Neural cell (in vitro differentiated cells): Measurements from ENCODE around the gene AGPAT3. TPM values are rescaled to one million over a fixed set of nuclear protein-coding genes. Genes with fewer than 3 reads are reported as not detected.

Experiments used
- H2AFZ ChIP-seq: fragments of 200-600, 300-800 bp; sonication (generic), shearing (Covaris generic); 2 replicates; pipeline ENCODE4 v1.6.0; 2014; ENCODE audit warnings: low read depth, mild to moderate bottlenecking, antibody characterized with exemption, low read length, moderate library complexity
- H3F3A ChIP-seq: fragments of 200-600 bp; shearing (Covaris generic); 2 replicates; pipeline ENCODE4 v1.6.1; 2016; ENCODE audit warnings: mild to moderate bottlenecking, moderate library complexity, mixed read lengths, antibody characterized with exemption, low read length; ENCODE audit not compliant: insufficient read depth, poor library complexity, severe bottlenecking
- H3K27ac ChIP-seq: fragments of 200-600, 300-800 bp; sonication (generic), shearing (Covaris generic); 2 replicates; pipeline ENCODE4 v1.5.1; 2014; ENCODE audit warnings: mild to moderate bottlenecking, low read length, moderate library complexity
- H3K27me3 ChIP-seq: fragments of 300-800, 200-600 bp; sonication (generic), shearing (Covaris generic); 2 replicates; pipeline ENCODE4 v1.6.0; 2014; ENCODE audit warnings: mild to moderate bottlenecking, low read depth, low read length, moderate library complexity; ENCODE audit not compliant: insufficient read depth
- H3K36me3 ChIP-seq: fragments of 300-800, 200-600 bp; sonication (generic), shearing (Covaris generic); 2 replicates; pipeline ENCODE4 v1.5.1; 2014; ENCODE audit warnings: mild to moderate bottlenecking, antibody characterized with exemption, low read length, moderate library complexity; ENCODE audit not compliant: insufficient read depth
- H3K4me2 ChIP-seq: fragments of 300-800, 200-600 bp; sonication (generic), shearing (Covaris generic); 2 replicates; pipeline ENCODE4 v1.6.0; 2014; ENCODE audit warnings: mild to moderate bottlenecking, low read length
- H3K4me3 ChIP-seq: fragments of 300-800, 200-600 bp; sonication (generic), shearing (Covaris generic); 2 replicates; pipeline ENCODE4 v1.5.1; 2014; ENCODE audit warnings: mild to moderate bottlenecking, low read length, moderate library complexity
- H3K79me2 ChIP-seq: fragments of 200-600 bp; shearing (Covaris generic); replicated peaks from 2 replicates; pipeline ENCODE4 v1.6.0; 2014; ENCODE audit warnings: mild to moderate bottlenecking, low read length, moderate library complexity; ENCODE audit not compliant: insufficient read depth
- H3K9ac ChIP-seq: fragments of 300-800, 200-600 bp; sonication (generic), shearing (Covaris generic); 2 replicates; pipeline ENCODE4 v1.6.1; 2016; ENCODE audit warnings: mild to moderate bottlenecking, low read length, mixed read lengths
- H3K9me2 ChIP-seq: fragments of 200-600 bp; shearing (Covaris generic); 2 replicates; pipeline ENCODE4 v1.6.1; 2016; ENCODE audit warnings: mild to moderate bottlenecking, low read length, mixed read lengths; ENCODE audit not compliant: insufficient read depth
- H3K9me3 ChIP-seq: fragments of 200-600, 300-800 bp; sonication (generic), shearing (Covaris generic); 2 replicates; pipeline ENCODE4 v1.6.1; 2016; ENCODE audit warnings: mild to moderate bottlenecking, mixed run types, low read length, moderate library complexity, mixed read lengths
- H4K20me1 ChIP-seq: fragments of 200-600 bp; shearing (Covaris generic); 2 replicates; pipeline ENCODE4 v1.6.1; 2016; ENCODE audit warnings: mild to moderate bottlenecking, mixed run types; ENCODE audit not compliant: insufficient read depth
- EP300 ChIP-seq: fragments of 450-650 bp; conservative IDR thresholded peaks from 2 replicates; pipeline ENCODE4 v1.6.1; 2014; ENCODE audit warnings: antibody characterized with exemption, mild to moderate bottlenecking, moderate library complexity; ENCODE audit not compliant: poor library complexity, severe bottlenecking
- EZH2 ChIP-seq: fragments of 200-600, 300-800 bp; shearing (Covaris generic), sonication (generic); IDR thresholded peaks from 2 replicates; pipeline ENCODE4 v1.6.1; 2014; ENCODE audit warnings: antibody characterized with exemption, low read length, borderline replicate concordance, mild to moderate bottlenecking; ENCODE audit not compliant: insufficient read depth, poor library complexity, severe bottlenecking
- MXI1 ChIP-seq: fragments of 450-650 bp; conservative IDR thresholded peaks from 2 replicates; pipeline ENCODE4 v1.6.1; 2014; ENCODE audit warnings: antibody characterized with exemption, mild to moderate bottlenecking; ENCODE audit not compliant: poor library complexity, severe bottlenecking
- POLR2AphosphoS5 ChIP-seq: IDR thresholded peaks from 2 replicates; pipeline ENCODE4 v1.6.1; 2012
- RAD21 ChIP-seq: fragments of 450-650 bp; conservative IDR thresholded peaks from 2 replicates; pipeline ENCODE4 v1.6.1; 2014; ENCODE audit warnings: antibody characterized with exemption, mild to moderate bottlenecking, moderate library complexity
- SMC3 ChIP-seq: fragments of 450-650 bp; conservative IDR thresholded peaks from 2 replicates; pipeline ENCODE4 v1.6.1; 2014; ENCODE audit warnings: antibody characterized with exemption, mild to moderate bottlenecking, moderate library complexity; ENCODE audit not compliant: poor library complexity
- TAF1 ChIP-seq: IDR thresholded peaks from 2 replicates; pipeline ENCODE4 v1.6.1; 2012; ENCODE audit warnings: low read depth
- polyA plus RNA-seq: library from polyadenylated mRNA; depleted of rRNA; stranded (reverse); fragments of >200 nt; gene quantifications from 2 replicates; pipeline ENCODE4 v1.2.3, GENCODE V29; 2014
- TF ChIP-seq, protein P1 (sequence below): fragments of 450-650 bp; IDR thresholded peaks from 2 replicates; pipeline ENCODE4 v1.5.1; 2014; ENCODE audit warnings: antibody characterized with exemption, mild to moderate bottlenecking, moderate library complexity; ENCODE audit not compliant: poor library complexity, severe bottlenecking
- TF ChIP-seq, protein P2 (sequence below): IDR thresholded peaks from 2 replicates; pipeline ENCODE4 v1.6.1; 2012; ENCODE audit warnings: borderline replicate concordance

The AGPAT3 gene
- polyA plus RNA-seq, 1 donor from 2014 or later: 8.4 TPM

DNA sequence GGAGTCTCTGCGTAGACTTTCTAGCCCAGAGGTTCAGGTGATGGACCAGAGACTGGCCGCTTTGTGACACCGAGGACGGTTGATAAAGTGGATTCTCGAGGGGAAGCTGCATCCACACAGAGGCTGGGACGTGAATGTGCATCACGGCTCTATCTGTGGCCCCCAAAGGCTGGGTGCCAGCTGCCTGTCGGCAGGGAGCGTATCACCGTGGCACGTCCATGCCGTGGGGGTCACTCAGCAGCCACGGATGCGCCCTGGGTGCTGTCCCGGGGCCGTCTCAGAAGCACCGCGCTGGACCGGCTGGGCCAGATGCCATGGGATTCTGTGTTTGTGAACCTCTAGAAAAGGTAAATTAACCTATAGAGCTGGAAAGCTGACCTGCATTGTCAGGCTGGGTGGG lies 89.9 kb downstream of the AGPAT3 start:
- H3K27me3 ChIP-seq: no peaks in the 10 kb centered on the region
- H4K20me1 ChIP-seq: no peaks in the 10 kb centered on the region
- no peaks in the 10 kb centered on the region for H3F3A ChIP-seq
- no peak overlapping the region for H3K4me2 ChIP-seq
- no peaks in the 10 kb centered on the region for H3K9me3 ChIP-seq
- H3K27ac ChIP-seq: no peak overlapping the region
- no peak for TF ChIP-seq POLR2AphosphoS5
- TF ChIP-seq EZH2: no peak
- no peak for TF ChIP-seq MXI1
- no peak for TF ChIP-seq EP300
- no peak for TF ChIP-seq RAD21
- TF ChIP-seq, protein P1, sequence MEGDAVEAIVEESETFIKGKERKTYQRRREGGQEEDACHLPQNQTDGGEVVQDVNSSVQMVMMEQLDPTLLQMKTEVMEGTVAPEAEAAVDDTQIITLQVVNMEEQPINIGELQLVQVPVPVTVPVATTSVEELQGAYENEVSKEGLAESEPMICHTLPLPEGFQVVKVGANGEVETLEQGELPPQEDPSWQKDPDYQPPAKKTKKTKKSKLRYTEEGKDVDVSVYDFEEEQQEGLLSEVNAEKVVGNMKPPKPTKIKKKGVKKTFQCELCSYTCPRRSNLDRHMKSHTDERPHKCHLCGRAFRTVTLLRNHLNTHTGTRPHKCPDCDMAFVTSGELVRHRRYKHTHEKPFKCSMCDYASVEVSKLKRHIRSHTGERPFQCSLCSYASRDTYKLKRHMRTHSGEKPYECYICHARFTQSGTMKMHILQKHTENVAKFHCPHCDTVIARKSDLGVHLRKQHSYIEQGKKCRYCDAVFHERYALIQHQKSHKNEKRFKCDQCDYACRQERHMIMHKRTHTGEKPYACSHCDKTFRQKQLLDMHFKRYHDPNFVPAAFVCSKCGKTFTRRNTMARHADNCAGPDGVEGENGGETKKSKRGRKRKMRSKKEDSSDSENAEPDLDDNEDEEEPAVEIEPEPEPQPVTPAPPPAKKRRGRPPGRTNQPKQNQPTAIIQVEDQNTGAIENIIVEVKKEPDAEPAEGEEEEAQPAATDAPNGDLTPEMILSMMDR: no peak
- H3K9me2 ChIP-seq: no peaks in the 10 kb centered on the region
- H3K4me3 ChIP-seq: no peak overlapping the region
- no peaks in the 10 kb centered on the region for H3K36me3 ChIP-seq
- H3K79me2 ChIP-seq: no peaks in the 10 kb centered on the region
- H3K9ac ChIP-seq: no peak overlapping the region
- H2AFZ ChIP-seq: no peak overlapping the region

DNA sequence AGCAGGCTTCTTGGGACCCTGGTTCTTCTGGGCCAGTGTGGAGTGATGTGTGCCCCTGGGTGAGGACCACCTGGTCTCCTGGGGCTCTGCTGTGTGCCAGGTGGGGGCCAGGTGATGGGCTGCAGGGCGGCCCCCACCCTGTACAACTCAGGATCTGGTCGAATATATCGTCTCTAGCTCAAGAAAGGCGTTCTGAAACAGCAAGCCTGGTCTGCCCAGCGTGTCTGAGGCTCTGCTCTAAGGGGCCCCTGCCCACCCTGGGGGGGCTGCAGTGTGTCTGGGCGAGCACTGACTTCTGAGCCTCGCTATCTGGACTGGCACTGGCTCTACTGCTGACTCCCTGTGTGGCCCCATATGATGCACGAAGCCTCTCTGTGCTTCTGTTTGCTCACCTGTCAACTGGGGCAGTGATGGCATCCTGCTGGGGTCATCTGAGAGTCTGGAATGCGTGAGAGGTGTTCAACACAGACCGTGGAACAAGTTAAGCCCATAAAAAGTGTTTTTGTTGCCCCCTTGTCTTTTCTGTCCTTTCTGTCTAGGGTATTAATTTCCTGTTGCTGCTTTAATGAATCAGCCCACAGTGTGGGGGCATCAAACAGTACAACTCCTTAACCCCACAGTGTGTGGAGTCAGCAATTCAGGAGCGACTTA lies 91.1 kb downstream of the AGPAT3 start:
- H3K9ac ChIP-seq: no peak overlapping the region
- H3K9me2 ChIP-seq: no peaks in the 10 kb centered on the region
- no peaks in the 10 kb centered on the region for H3K36me3 ChIP-seq
- H3K4me2 ChIP-seq: no peak overlapping the region
- no peaks in the 10 kb centered on the region for H3K27me3 ChIP-seq
- no peak overlapping the region for H3K4me3 ChIP-seq
- H3K9me3 ChIP-seq: no peaks in the 10 kb centered on the region
- TF ChIP-seq, protein P2, sequence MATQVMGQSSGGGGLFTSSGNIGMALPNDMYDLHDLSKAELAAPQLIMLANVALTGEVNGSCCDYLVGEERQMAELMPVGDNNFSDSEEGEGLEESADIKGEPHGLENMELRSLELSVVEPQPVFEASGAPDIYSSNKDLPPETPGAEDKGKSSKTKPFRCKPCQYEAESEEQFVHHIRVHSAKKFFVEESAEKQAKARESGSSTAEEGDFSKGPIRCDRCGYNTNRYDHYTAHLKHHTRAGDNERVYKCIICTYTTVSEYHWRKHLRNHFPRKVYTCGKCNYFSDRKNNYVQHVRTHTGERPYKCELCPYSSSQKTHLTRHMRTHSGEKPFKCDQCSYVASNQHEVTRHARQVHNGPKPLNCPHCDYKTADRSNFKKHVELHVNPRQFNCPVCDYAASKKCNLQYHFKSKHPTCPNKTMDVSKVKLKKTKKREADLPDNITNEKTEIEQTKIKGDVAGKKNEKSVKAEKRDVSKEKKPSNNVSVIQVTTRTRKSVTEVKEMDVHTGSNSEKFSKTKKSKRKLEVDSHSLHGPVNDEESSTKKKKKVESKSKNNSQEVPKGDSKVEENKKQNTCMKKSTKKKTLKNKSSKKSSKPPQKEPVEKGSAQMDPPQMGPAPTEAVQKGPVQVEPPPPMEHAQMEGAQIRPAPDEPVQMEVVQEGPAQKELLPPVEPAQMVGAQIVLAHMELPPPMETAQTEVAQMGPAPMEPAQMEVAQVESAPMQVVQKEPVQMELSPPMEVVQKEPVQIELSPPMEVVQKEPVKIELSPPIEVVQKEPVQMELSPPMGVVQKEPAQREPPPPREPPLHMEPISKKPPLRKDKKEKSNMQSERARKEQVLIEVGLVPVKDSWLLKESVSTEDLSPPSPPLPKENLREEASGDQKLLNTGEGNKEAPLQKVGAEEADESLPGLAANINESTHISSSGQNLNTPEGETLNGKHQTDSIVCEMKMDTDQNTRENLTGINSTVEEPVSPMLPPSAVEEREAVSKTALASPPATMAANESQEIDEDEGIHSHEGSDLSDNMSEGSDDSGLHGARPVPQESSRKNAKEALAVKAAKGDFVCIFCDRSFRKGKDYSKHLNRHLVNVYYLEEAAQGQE: no peak
- TF ChIP-seq RAD21 (no peak), TAF1 (no peak), SMC3 (no peak), EZH2 (no peak), EP300 (no peak), MXI1 (no peak)
- TF ChIP-seq, protein P1: no peak
- no peak overlapping the region for H2AFZ ChIP-seq
- no peaks in the 10 kb centered on the region for H3K79me2 ChIP-seq
- no peaks in the 10 kb centered on the region for H3F3A ChIP-seq
- no peak overlapping the region for H3K27ac ChIP-seq
- no peaks in the 10 kb centered on the region for H4K20me1 ChIP-seq
